GM18873 (cell line): ENCODE data around the gene GEMIN5.

Experiments used
- ATAC-seq: cut with Tn5 transposase; IDR thresholded peaks from one replicate; pipeline ENCODE4 v1.9.1; 2021; ENCODE audit warnings: mild to moderate bottlenecking, moderate library complexity, moderate number of reproducible peaks; ENCODE audit not compliant: unreplicated experiment, low FRiP score

The GEMIN5 gene

GRCh38 chr5:154895606-154896561 is 42.1 kb downstream of the GEMIN5 start:
- no peak for ATAC-seq

- ATAC-seq = no peak
Observed at GRCh38 chr5:154893381-154893780, 44.6 kb downstream of the GEMIN5 start.

- no peak for ATAC-seq
Observed at GRCh38 chr5:154892369-154892771, 45.6 kb downstream of the GEMIN5 start.

GRCh38 chr5:154885439-154885838 is 52.6 kb downstream of the GEMIN5 start:
- no peak for ATAC-seq

GRCh38 chr5:154884424-154884823 is 53.6 kb downstream of the GEMIN5 start:
- ATAC-seq = no peak

- no peak for ATAC-seq
Observed at GRCh38 chr5:154881986-154882385, 56.0 kb downstream of the GEMIN5 start.

- no peak for ATAC-seq
Observed at GRCh38 chr5:154878642-154879335, 59.2 kb downstream of the GEMIN5 start.

GRCh38 chr5:154873791-154874331 is 64.2 kb downstream of the GEMIN5 start:
- ATAC-seq = no peak

- no peak for ATAC-seq
Observed at GRCh38 chr5:154871734-154872133, 66.3 kb downstream of the GEMIN5 start.

GRCh38 chr5:154868702-154869101 is 69.3 kb downstream of the GEMIN5 start:
- ATAC-seq = no peak

GRCh38 chr5:154866841-154867240 is 71.2 kb downstream of the GEMIN5 start:
- no peak for ATAC-seq

GRCh38 chr5:154865466-154866184 is 72.4 kb downstream of the GEMIN5 start:
- no peak for ATAC-seq

GRCh38 chr5:154863291-154864080 is 74.5 kb downstream of the GEMIN5 start:
- ATAC-seq = no peak

- no peak for ATAC-seq
Observed at GRCh38 chr5:154862766-154863165, 75.2 kb downstream of the GEMIN5 start.

- no peak for ATAC-seq
Observed at GRCh38 chr5:154861946-154862345, 76.1 kb downstream of the GEMIN5 start.

GRCh38 chr5:154860765-154861164 is 77.2 kb downstream of the GEMIN5 start:
- no peak for ATAC-seq

- ATAC-seq = no peak
Observed at GRCh38 chr5:154860123-154860522, 77.9 kb downstream of the GEMIN5 start.

GRCh38 chr5:154858972-154859871 is 78.8 kb downstream of the GEMIN5 start:
- ATAC-seq = no peak
